B cell (primary cell): ENCODE measurements around the gene C1QTNF12. TPM values are rescaled to one million over a fixed set of nuclear protein-coding genes. Genes with fewer than 3 reads are reported as not detected.

Experiments
- ATAC-seq: fragments of 200-7000 bp; cut with Tn5 transposase; one replicate; pipeline ENCODE4 v1.10.0; 2021; ENCODE audit warnings: low read depth, mild to moderate bottlenecking, moderate number of reproducible peaks, moderate library complexity
- CTCF ChIA-PET: fragments of 350-600 bp; sonication (Branson Sonifier 250); formaldehyde crosslinking; loops from one replicate; lab custom pipeline; 2021; ENCODE audit warnings: antibody characterized with exemption, inconsistent platforms; lab: Charles Lee
- POLR2A ChIA-PET: fragments of 350-600 bp; sonication (Branson Sonifier 250); formaldehyde crosslinking; loops from one replicate; lab custom pipeline; 2021; ENCODE audit warnings: antibody characterized with exemption; lab: Charles Lee
- DNase-seq: peaks from one replicate; pipeline ENCODE4 v3.0.0; 2013
- H2AFZ ChIP-seq: 2 replicates; pipeline ENCODE4 v1.6.1; 2012; ENCODE audit warnings: mild to moderate bottlenecking, low read depth, low read length; ENCODE audit not compliant: insufficient read depth, poor library complexity, severe bottlenecking
- H3K27ac ChIP-seq, 2 donors: 1 replicate in 1 of 2; 2 replicates in 1 of 2; pipeline ENCODE4 v1.5.1; 2012 to 2013; ENCODE audit warnings: low read length in 2 of 2, mild to moderate bottlenecking in 2 of 2, moderate library complexity in 1 of 2
- H3K27me3 ChIP-seq, 4 experiments: fragments of 200-600 bp in 1 of 4; sonication (generic) in 1 of 4; replicated peaks in 1 of 4; 1 replicate in 2 of 4; 2 replicates in 2 of 4; pipeline versions ENCODE4 v1.6.1 to v1.7.0; 2013 to 2016; ENCODE audit warnings: low read length in 3 of 4, mild to moderate bottlenecking in 2 of 4, mixed read lengths in 1 of 4, moderate library complexity in 1 of 4; ENCODE audit not compliant: insufficient read depth in 4 of 4, control insufficient read depth in 3 of 4; ENCODE audit errors: control extremely low read depth in 1 of 4
- H3K36me3 ChIP-seq, 2 experiments: replicated peaks in 1 of 2; 1 replicate in 1 of 2; 2 replicates in 1 of 2; pipeline versions ENCODE4 v1.6.1 to v1.7.1; 2013; ENCODE audit warnings: low read length in 1 of 2; ENCODE audit not compliant: insufficient read depth in 2 of 2, control insufficient read depth in 1 of 2; ENCODE audit errors: control extremely low read depth in 1 of 2, extremely low read depth in 1 of 2
- H3K4me1 ChIP-seq, 2 donors: fragments of 200-600 bp in 1 of 2; sonication (generic) in 1 of 2; 1 replicate in 1 of 2; 2 replicates in 1 of 2; pipeline versions ENCODE4 v1.5.1 to v1.6.1; 2013 to 2017; ENCODE audit warnings: low read length in 2 of 2; ENCODE audit not compliant: control insufficient read depth in 2 of 2, insufficient read depth in 2 of 2
- H3K4me2 ChIP-seq: replicated peaks from 2 replicates; pipeline ENCODE3; 2012; ENCODE audit warnings: mild to moderate bottlenecking, low read depth, low read length; ENCODE audit not compliant: poor library complexity, severe bottlenecking
- H3K4me3 ChIP-seq, 5 experiments: fragments of 200-600 bp in 1 of 5; sonication (generic) in 1 of 5; 1 replicate in 3 of 5; 2 replicates in 2 of 5; pipeline versions ENCODE4 v1.5.1 to v1.7.0; 2011 to 2016; ENCODE audit warnings: low read length in 4 of 5, mild to moderate bottlenecking in 4 of 5, low read depth in 2 of 5, control low read depth in 1 of 5, moderate library complexity in 1 of 5; ENCODE audit not compliant: insufficient read depth in 1 of 5; ENCODE audit errors: control extremely low read depth in 1 of 5, extremely low read depth in 1 of 5
- H3K79me2 ChIP-seq: fragments of 200-600 bp; sonication (generic); one replicate; pipeline ENCODE4 v1.6.0; 2016; ENCODE audit warnings: low read length; ENCODE audit not compliant: control insufficient read depth, insufficient read depth
- H3K9ac ChIP-seq: fragments of 200-600 bp; sonication (generic); 2 replicates; pipeline ENCODE4 v1.6.1; 2017; ENCODE audit warnings: mild to moderate bottlenecking, low read length, moderate library complexity
- H3K9me3 ChIP-seq, 3 donors: one replicate each; pipeline versions ENCODE4 v1.6.1 to v1.7.1; 2013; ENCODE audit warnings: low read length in 2 of 3; ENCODE audit not compliant: control insufficient read depth in 2 of 3, insufficient read depth in 1 of 3; ENCODE audit errors: control extremely low read depth in 1 of 3
- H4K20me1 ChIP-seq: 2 replicates; pipeline ENCODE4 v1.6.0; 2012; ENCODE audit warnings: mild to moderate bottlenecking, low read length; ENCODE audit not compliant: insufficient read depth, control insufficient read depth, poor library complexity, severe bottlenecking
- H3K27ac Mint-ChIP-seq: one replicate; pipeline ENCODE4 v1.8.0; 2021; ENCODE audit warnings: mixed read lengths
- H3K27me3 Mint-ChIP-seq: one replicate; pipeline ENCODE4 v1.8.0; 2021; ENCODE audit warnings: mixed read lengths
- H3K4me1 Mint-ChIP-seq: one replicate; pipeline ENCODE4 v1.8.0; 2021; ENCODE audit warnings: mixed read lengths
- H3K4me3 Mint-ChIP-seq: one replicate; pipeline ENCODE4 v1.8.0; 2021; ENCODE audit warnings: mixed read lengths
- H3K9me3 Mint-ChIP-seq: one replicate; pipeline ENCODE4 v1.8.0; 2022; ENCODE audit warnings: mixed read lengths; ENCODE audit not compliant: insufficient read depth
- EZH2 ChIP-seq: IDR thresholded peaks from 2 replicates; pipeline ENCODE4 v1.6.1; 2012; ENCODE audit warnings: borderline replicate concordance, low read depth, mild to moderate bottlenecking, moderate library complexity, low read length; ENCODE audit not compliant: insufficient read depth, poor library complexity, severe bottlenecking
- WGBS: methylation state at CpG from one replicate; pipeline ENCODE4 v1.1.5; 2013; ENCODE audit warnings: missing lambda C conversion rate; ENCODE audit not compliant: insufficient coverage; 5-methylcytosine and 5-hydroxymethylcytosine counted together
- intact Hi-C: fragments of 100-400 bp; cut with micrococcal nuclease; formaldehyde crosslinking; loops from one replicate; pipeline ENCODE4 v1.10.0; 2022
- polyA plus RNA-seq: library from polyadenylated mRNA; depleted of rRNA; stranded (reverse); fragments of >200 nt; gene quantifications from 2 replicates; pipeline ENCODE4 v1.2.3, GENCODE V29; 2012
- total RNA-seq, 2 donors: library from RNA; stranded (reverse); fragments of 120-200 nt in 1 of 2; gene quantifications; 1 replicate in 1 of 2; 2 replicates in 1 of 2; pipeline versions ENCODE4 v1.2.3 to v1.2.4, GENCODE V29; 2013 to 2022
- TF ChIP-seq, protein P1 (sequence below): fragments of 200-600 bp; IDR thresholded peaks from one replicate; pipeline ENCODE4 v1.8.0; 2022; ENCODE audit warnings: antibody characterized with exemption, mild to moderate bottlenecking

Gene C1QTNF12
- total and polyA plus RNA-seq, 2 donors (not counting 1 experiment from before 2014, with no cell fraction given) = 1.2 to 3.2 TPM

DNA sequence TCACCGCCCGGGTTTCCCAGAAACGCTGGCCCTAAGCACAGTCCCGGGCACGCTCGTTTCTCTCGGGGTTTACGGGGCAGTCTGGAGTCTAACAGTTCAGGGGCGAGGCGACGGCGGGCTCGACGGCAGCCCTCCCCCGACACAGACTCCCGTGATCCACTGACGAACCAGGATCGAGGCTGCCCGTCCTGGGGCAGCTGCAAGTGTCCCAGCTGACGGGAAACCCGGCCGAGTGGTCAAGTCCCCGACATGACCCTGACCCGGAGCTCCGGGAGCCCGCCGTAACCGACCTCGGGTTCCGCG is 26.6 kb upstream of the C1QTNF12 start:
- H3K4me2 ChIP-seq = peak overlapping the region; percentile 93
- peaks cover 52% of the 10 kb centered on the region for H3K79me2 ChIP-seq
- peaks cover 29 to 38% of the 10 kb centered on the region in 2 donors for H3K4me1 ChIP-seq
- ChIA-PET CTCF (interaction anchor here (0.6 to 0.9 kb wide), 3 partner anchors 17 to 156 kb away, joined by 3 to 4 read pairs (median 3); partner anchors contain the start of gene AURKAIP1), POLR2A (interaction anchor here (0.5 to 1.5 kb wide), 7 partner anchors 12 to 313 kb away, joined by 3 to 8 read pairs (median 4); partner anchors contain the start of genes AURKAIP1, CCNL2 and ISG15)
- Mint-ChIP-seq H3K27me3 (no peaks in the 10 kb centered on the region), H3K4me1 (peaks cover 36% of the 10 kb centered on the region), H3K27ac (peak overlapping the region; percentile 76), H3K9me3 (no peaks in the 10 kb centered on the region), H3K4me3 (peak overlapping the region; percentile 88)
- ATAC-seq (no peak), DNase-seq (no peak)
- peak overlapping the region; percentile 3 to 84 (median 75) for H3K4me3 ChIP-seq
- TF ChIP-seq EZH2 = no peak
- H3K36me3 ChIP-seq = peaks cover 0 to 9% of the 10 kb centered on the region in 2 experiments
- no peaks in the 10 kb centered on the region for H3K27me3 ChIP-seq
- peak overlapping the region; percentile 98 for H2AFZ ChIP-seq
- no peaks in the 10 kb centered on the region for H3K9me3 ChIP-seq
- H3K9ac ChIP-seq = peak overlapping the region; percentile 87
- intact Hi-C loops = loop anchor here (1.0 kb wide), 3 partner anchors 32 to 157 kb away; partner anchors contain the start of genes C1orf159, CPTP and INTS11
- WGBS = under 1% methylated on average over 31 of the region's 31 CpGs
- H4K20me1 ChIP-seq = peaks cover 49% of the 10 kb centered on the region
- H3K27ac ChIP-seq = peak overlapping the region; percentile 24 to 77

DNA sequence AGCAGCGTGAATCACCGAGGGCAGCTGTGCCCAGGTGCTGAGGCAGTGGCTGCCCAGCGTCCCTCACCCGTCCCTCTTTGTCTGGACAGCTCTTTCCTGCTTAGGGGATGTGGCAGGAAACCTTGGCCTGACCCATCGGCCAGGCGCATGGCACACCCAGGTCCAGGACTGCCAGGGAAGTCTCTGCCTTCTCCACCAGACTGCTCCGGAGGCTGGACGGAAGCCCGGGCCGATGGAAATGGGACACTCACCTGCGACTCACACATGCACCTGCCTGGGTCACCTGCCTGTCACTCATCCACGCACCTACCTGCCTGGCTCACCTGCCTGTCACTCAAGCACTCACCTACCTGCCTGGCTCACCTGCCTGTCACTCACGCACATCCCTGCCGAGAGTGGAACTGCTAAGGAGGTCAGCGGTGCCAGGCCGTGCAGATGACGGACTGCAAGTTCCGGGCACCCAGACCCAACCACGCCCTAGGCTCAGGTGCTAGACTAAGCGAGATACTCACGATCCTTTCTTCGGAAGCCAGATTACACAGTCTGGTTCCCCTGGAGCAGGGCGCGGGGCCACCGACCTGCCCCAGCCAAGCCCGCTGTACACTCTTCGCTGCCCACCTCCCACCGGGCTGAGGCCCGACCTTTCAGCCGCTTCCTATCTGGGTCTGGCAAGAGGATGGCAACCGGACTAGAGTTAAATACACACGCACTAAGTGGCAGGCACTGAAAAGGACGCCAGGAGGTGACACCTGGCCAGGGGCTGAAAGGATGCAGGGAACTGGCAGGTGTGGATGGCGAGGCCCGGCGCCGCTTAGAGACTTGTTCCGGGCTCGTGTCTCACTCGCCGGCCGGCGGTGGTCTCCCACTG is 26.1 kb upstream of the C1QTNF12 start:
- Histone ChIP-seq H3K36me3 (peaks cover 0 to 15% of the 10 kb centered on the region in 2 experiments), H3K9ac (peak overlapping the region; percentile 87), H3K27ac (peak overlapping the region; percentile 24 to 77), H3K27me3 (no peaks in the 10 kb centered on the region), H3K79me2 (peaks cover 58% of the 10 kb centered on the region), H3K4me1 (peaks cover 29 to 38% of the 10 kb centered on the region in 2 donors), H3K4me3 (peak overlapping the region; percentile 3 to 84 (median 75)), H3K4me2 (peak overlapping the region; percentile 93), H2AFZ (peak overlapping the region; percentile 98), H3K9me3 (no peaks in the 10 kb centered on the region), H4K20me1 (peaks cover 55% of the 10 kb centered on the region)
- ChIA-PET POLR2A (interaction anchor here (0.9 to 1.4 kb wide), 2 partner anchors 11 to 150 kb away, joined by 6 to 8 read pairs; no protein-coding TSS in a partner anchor), CTCF (interaction anchor here (0.9 kb wide), 1 partner anchor 155 kb away, joined by 3 read pairs; no protein-coding TSS in a partner anchor)
- Mint-ChIP-seq H3K27me3 (no peaks in the 10 kb centered on the region), H3K4me1 (peaks cover 36% of the 10 kb centered on the region), H3K27ac (peak overlapping the region; percentile 76), H3K4me3 (peak overlapping the region; percentile 88), H3K9me3 (no peaks in the 10 kb centered on the region)
- no peak for DNase-seq
- 48% methylated on average over 43 of the region's 43 CpGs for WGBS
- intact Hi-C loops = loop anchor here (1.0 kb wide), 3 partner anchors 33 to 156 kb away; partner anchors contain the start of genes C1orf159, CPTP and INTS11
- TF ChIP-seq EZH2 = no peak
- TF ChIP-seq, protein P1, sequence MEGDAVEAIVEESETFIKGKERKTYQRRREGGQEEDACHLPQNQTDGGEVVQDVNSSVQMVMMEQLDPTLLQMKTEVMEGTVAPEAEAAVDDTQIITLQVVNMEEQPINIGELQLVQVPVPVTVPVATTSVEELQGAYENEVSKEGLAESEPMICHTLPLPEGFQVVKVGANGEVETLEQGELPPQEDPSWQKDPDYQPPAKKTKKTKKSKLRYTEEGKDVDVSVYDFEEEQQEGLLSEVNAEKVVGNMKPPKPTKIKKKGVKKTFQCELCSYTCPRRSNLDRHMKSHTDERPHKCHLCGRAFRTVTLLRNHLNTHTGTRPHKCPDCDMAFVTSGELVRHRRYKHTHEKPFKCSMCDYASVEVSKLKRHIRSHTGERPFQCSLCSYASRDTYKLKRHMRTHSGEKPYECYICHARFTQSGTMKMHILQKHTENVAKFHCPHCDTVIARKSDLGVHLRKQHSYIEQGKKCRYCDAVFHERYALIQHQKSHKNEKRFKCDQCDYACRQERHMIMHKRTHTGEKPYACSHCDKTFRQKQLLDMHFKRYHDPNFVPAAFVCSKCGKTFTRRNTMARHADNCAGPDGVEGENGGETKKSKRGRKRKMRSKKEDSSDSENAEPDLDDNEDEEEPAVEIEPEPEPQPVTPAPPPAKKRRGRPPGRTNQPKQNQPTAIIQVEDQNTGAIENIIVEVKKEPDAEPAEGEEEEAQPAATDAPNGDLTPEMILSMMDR = no peak
- no peak for ATAC-seq
